Mesendoderm (in vitro differentiated cells): Measurements from ENCODE around the gene SPATA17.

ENCODE experiments used
- DNase-seq: peaks from one replicate; pipeline ENCODE4 v3.0.0; 2013
- H2AK5ac ChIP-seq: 2 replicates; pipeline ENCODE4 v1.6.1; 2013; ENCODE audit warnings: low read length, inconsistent platforms
- H2BK120ac ChIP-seq: 2 replicates; pipeline ENCODE4 v1.6.1; 2013; ENCODE audit warnings: low read depth, mild to moderate bottlenecking, low read length, moderate library complexity, mixed read lengths
- H2BK15ac ChIP-seq: replicated peaks from 2 replicates; pipeline ENCODE4 v1.6.1; 2013; ENCODE audit warnings: low read depth, mild to moderate bottlenecking, moderate library complexity
- H2BK5ac ChIP-seq: 2 replicates; pipeline ENCODE4 v1.6.1; 2013; ENCODE audit warnings: low read length, inconsistent platforms
- H3K18ac ChIP-seq: 2 replicates; pipeline ENCODE4 v1.6.1; 2013; ENCODE audit warnings: mild to moderate bottlenecking, low read length, mixed read lengths
- H3K23ac ChIP-seq: one replicate; pipeline ENCODE4 v1.6.1; 2013; ENCODE audit warnings: low read length
- H3K27ac ChIP-seq: 2 replicates; pipeline ENCODE4 v1.5.1; 2013; ENCODE audit warnings: low read depth, mild to moderate bottlenecking, inconsistent platforms, low read length, moderate library complexity
- H3K27me3 ChIP-seq: 2 replicates; pipeline ENCODE4 v1.6.1; 2013; ENCODE audit warnings: low read length, control low read depth, mild to moderate bottlenecking, inconsistent platforms; ENCODE audit not compliant: insufficient read depth, poor library complexity
- H3K36me3 ChIP-seq: 2 replicates; pipeline ENCODE4 v1.6.1; 2013; ENCODE audit warnings: low read length, inconsistent platforms; ENCODE audit not compliant: control insufficient read depth, insufficient read depth
- H3K4ac ChIP-seq: one replicate; pipeline ENCODE4 v1.6.1; 2013; ENCODE audit warnings: low read depth, mild to moderate bottlenecking, low read length, moderate library complexity
- H3K4me1 ChIP-seq: 2 replicates; pipeline ENCODE4 v1.6.1; 2013; ENCODE audit warnings: low read depth, low read length, inconsistent platforms; ENCODE audit not compliant: control insufficient read depth
- H3K4me2 ChIP-seq: 2 replicates; pipeline ENCODE4 v1.6.1; 2013; ENCODE audit warnings: low read length
- H3K4me3 ChIP-seq: 2 replicates; pipeline ENCODE4 v1.5.1; 2013; ENCODE audit warnings: mild to moderate bottlenecking, low read length
- H3K56ac ChIP-seq: one replicate; pipeline ENCODE4 v1.6.1; 2013; ENCODE audit warnings: low read length
- H3K79me1 ChIP-seq: 2 replicates; pipeline ENCODE4 v1.6.1; 2013; ENCODE audit warnings: low read length, inconsistent platforms
- H3K79me2 ChIP-seq: 2 replicates; pipeline ENCODE4 v1.6.1; 2013; ENCODE audit warnings: mild to moderate bottlenecking, low read length; ENCODE audit not compliant: control insufficient read depth, insufficient read depth
- H3K9ac ChIP-seq: 2 replicates; pipeline ENCODE4 v1.6.1; 2013; ENCODE audit warnings: low read length, inconsistent platforms
- H4K5ac ChIP-seq: one replicate; pipeline ENCODE4 v1.6.1; 2013; ENCODE audit warnings: low read length
- H4K8ac ChIP-seq: one replicate; pipeline ENCODE4 v1.6.1; 2013; ENCODE audit warnings: low read depth, mild to moderate bottlenecking, control low read depth, low read length, moderate library complexity
- WGBS: extraction: QIAGEN DNeasy Blood & Tissue Kit; methylation state at CpG from one replicate; pipeline ENCODE4 v1.1.7; 2013; ENCODE audit warnings: low lambda C conversion rate, missing lambda C conversion rate; ENCODE audit not compliant: insufficient coverage; ENCODE audit errors: extremely low coverage; 5-methylcytosine and 5-hydroxymethylcytosine counted together

The SPATA17 gene

GRCh38 chr1:217599154-217599553 is 32.0 kb upstream of the SPATA17 start:
- H3K79me2 ChIP-seq: no peaks in the 10 kb centered on the region
- H3K36me3 ChIP-seq: no peaks in the 10 kb centered on the region
- H2AK5ac ChIP-seq: no peak overlapping the region
- no peaks in the 10 kb centered on the region for H3K4me1 ChIP-seq
- no peak overlapping the region for H2BK15ac ChIP-seq
- no peak overlapping the region for H3K4ac ChIP-seq
- H4K8ac ChIP-seq: no peak overlapping the region
- H3K9ac ChIP-seq: no peak overlapping the region
- no peak overlapping the region for H3K23ac ChIP-seq
- WGBS: no CpG with 5 or more reads among the region's 2 CpGs
- no peak overlapping the region for H3K56ac ChIP-seq
- no peak overlapping the region for H4K5ac ChIP-seq
- no peak overlapping the region for H3K4me3 ChIP-seq
- no peak for DNase-seq
- H3K27me3 ChIP-seq: no peaks in the 10 kb centered on the region
- H2BK120ac ChIP-seq: no peak overlapping the region
- H3K27ac ChIP-seq: no peak overlapping the region
- no peak overlapping the region for H3K18ac ChIP-seq
- no peaks in the 10 kb centered on the region for H3K79me1 ChIP-seq
- no peak overlapping the region for H3K4me2 ChIP-seq
- H2BK5ac ChIP-seq: no peak overlapping the region

- H2AK5ac ChIP-seq: no peak overlapping the region
- no peak overlapping the region for H3K27ac ChIP-seq
- H4K5ac ChIP-seq: no peak overlapping the region
- no peaks in the 10 kb centered on the region for H3K79me1 ChIP-seq
- no peaks in the 10 kb centered on the region for H3K79me2 ChIP-seq
- H3K4me2 ChIP-seq: no peak overlapping the region
- no peak overlapping the region for H4K8ac ChIP-seq
- no peak overlapping the region for H3K23ac ChIP-seq
- no peak overlapping the region for H3K56ac ChIP-seq
- no peak overlapping the region for H2BK15ac ChIP-seq
- no peak overlapping the region for H2BK120ac ChIP-seq
- H2BK5ac ChIP-seq: no peak overlapping the region
- H3K36me3 ChIP-seq: no peaks in the 10 kb centered on the region
- no peaks in the 10 kb centered on the region for H3K27me3 ChIP-seq
- H3K4ac ChIP-seq: no peak overlapping the region
- H3K9ac ChIP-seq: no peak overlapping the region
- DNase-seq: no peak
- H3K4me3 ChIP-seq: no peak overlapping the region
- H3K18ac ChIP-seq: no peak overlapping the region
- no peaks in the 10 kb centered on the region for H3K4me1 ChIP-seq
Observed at GRCh38 chr1:217602380-217602779, 28.8 kb upstream of the SPATA17 start.

DNA sequence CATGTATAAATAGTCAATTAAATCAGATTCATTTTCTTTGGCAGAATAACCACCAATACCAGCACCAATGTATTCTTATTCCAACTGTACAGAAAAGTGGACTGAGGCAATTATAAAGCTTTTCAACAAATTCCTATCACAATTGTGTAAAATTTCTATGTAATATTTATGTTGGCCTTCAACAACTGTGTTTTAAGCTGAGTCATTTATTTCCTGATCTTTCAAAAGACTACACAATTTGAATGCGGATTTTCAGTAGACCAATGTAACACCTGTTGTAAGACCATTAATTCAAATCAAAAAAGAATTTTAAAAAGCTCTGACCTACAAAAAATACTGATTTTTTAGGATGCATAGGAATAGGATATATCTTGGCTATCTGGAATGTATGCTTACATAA is 25.8 kb upstream of the SPATA17 start:
- Histone ChIP-seq H3K36me3 (no peaks in the 10 kb centered on the region), H3K27me3 (no peaks in the 10 kb centered on the region), H4K5ac (no peak overlapping the region), H3K4me1 (no peaks in the 10 kb centered on the region), H2BK5ac (no peak overlapping the region), H3K18ac (no peak overlapping the region), H2BK120ac (no peak overlapping the region), H2AK5ac (no peak overlapping the region), H4K8ac (no peak overlapping the region), H3K4me3 (no peak overlapping the region), H3K79me1 (no peaks in the 10 kb centered on the region), H3K27ac (no peak overlapping the region), H3K56ac (no peak overlapping the region), H3K4ac (no peak overlapping the region), H3K79me2 (no peaks in the 10 kb centered on the region), H2BK15ac (no peak overlapping the region), H3K9ac (no peak overlapping the region), H3K23ac (no peak overlapping the region), H3K4me2 (no peak overlapping the region)
- WGBS: no CpG with 5 or more reads among the region's 1 CpG
- no peak for DNase-seq

DNA sequence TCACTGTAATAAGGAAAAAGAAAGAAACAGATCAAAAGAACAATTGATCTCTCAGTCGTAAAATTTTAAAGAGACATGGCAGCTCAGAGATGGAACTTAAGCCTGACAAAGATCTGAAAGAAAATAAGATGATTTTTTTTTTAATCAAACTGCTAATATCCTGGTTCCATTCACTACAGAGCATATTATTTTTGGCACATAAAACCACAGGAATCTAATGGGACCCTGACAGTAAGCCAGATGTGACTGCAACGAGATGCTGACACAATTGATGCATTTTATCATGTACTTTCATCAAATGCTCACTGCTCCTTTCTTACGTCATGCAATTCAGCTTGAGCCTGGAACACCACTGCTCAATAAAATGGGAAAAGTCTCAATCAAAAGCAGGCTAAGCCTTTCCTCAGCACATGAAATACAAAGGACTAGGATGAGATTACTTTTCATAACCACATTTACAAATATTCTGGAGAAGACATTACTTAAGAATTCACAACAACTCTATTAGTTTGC is 16.9 kb upstream of the SPATA17 start:
- H3K56ac ChIP-seq: no peak overlapping the region
- H3K4me2 ChIP-seq: no peak overlapping the region
- no peak overlapping the region for H2BK5ac ChIP-seq
- no peak overlapping the region for H3K4me3 ChIP-seq
- no peak overlapping the region for H2BK120ac ChIP-seq
- no peaks in the 10 kb centered on the region for H3K79me2 ChIP-seq
- H3K23ac ChIP-seq: no peak overlapping the region
- H3K9ac ChIP-seq: no peak overlapping the region
- no peaks in the 10 kb centered on the region for H3K4me1 ChIP-seq
- no peak overlapping the region for H3K18ac ChIP-seq
- WGBS: no CpG with 5 or more reads among the region's 3 CpGs
- H3K27ac ChIP-seq: no peak overlapping the region
- no peak overlapping the region for H3K4ac ChIP-seq
- H2AK5ac ChIP-seq: no peak overlapping the region
- H3K79me1 ChIP-seq: peaks cover 2% of the 10 kb centered on the region
- H2BK15ac ChIP-seq: no peak overlapping the region
- no peaks in the 10 kb centered on the region for H3K36me3 ChIP-seq
- no peak overlapping the region for H4K5ac ChIP-seq
- H3K27me3 ChIP-seq: no peaks in the 10 kb centered on the region
- DNase-seq: no peak
- H4K8ac ChIP-seq: no peak overlapping the region

GRCh38 chr1:217617126-217617525 is 14.0 kb upstream of the SPATA17 start:
- no peak overlapping the region for H3K4me2 ChIP-seq
- H3K9ac ChIP-seq: no peak overlapping the region
- H4K8ac ChIP-seq: no peak overlapping the region
- no peak overlapping the region for H3K4me3 ChIP-seq
- no peak overlapping the region for H2BK5ac ChIP-seq
- H4K5ac ChIP-seq: no peak overlapping the region
- no peak overlapping the region for H2BK120ac ChIP-seq
- H2BK15ac ChIP-seq: no peak overlapping the region
- H3K27ac ChIP-seq: no peak overlapping the region
- no peak for DNase-seq
- no peaks in the 10 kb centered on the region for H3K4me1 ChIP-seq
- no peak overlapping the region for H2AK5ac ChIP-seq
- H3K79me2 ChIP-seq: peaks cover 3% of the 10 kb centered on the region
- H3K18ac ChIP-seq: no peak overlapping the region
- H3K23ac ChIP-seq: no peak overlapping the region
- no peak overlapping the region for H3K56ac ChIP-seq
- peaks cover 1% of the 10 kb centered on the region for H3K36me3 ChIP-seq
- no CpG with 5 or more reads among the region's 1 CpG for WGBS
- no peaks in the 10 kb centered on the region for H3K27me3 ChIP-seq
- H3K4ac ChIP-seq: no peak overlapping the region
- H3K79me1 ChIP-seq: peaks cover 2% of the 10 kb centered on the region

GRCh38 chr1:217620814-217621213 is 10.3 kb upstream of the SPATA17 start:
- Histone ChIP-seq H3K36me3 (peaks cover 1% of the 10 kb centered on the region), H3K4me1 (no peaks in the 10 kb centered on the region), H2BK5ac (no peak overlapping the region), H3K27ac (no peak overlapping the region), H2AK5ac (no peak overlapping the region), H4K5ac (no peak overlapping the region), H2BK15ac (no peak overlapping the region), H3K18ac (no peak overlapping the region), H3K4me3 (no peak overlapping the region), H3K79me1 (peaks cover 2% of the 10 kb centered on the region), H3K9ac (no peak overlapping the region), H3K79me2 (peaks cover 4% of the 10 kb centered on the region), H3K56ac (no peak overlapping the region), H3K27me3 (no peaks in the 10 kb centered on the region), H4K8ac (no peak overlapping the region), H3K23ac (no peak overlapping the region), H2BK120ac (no peak overlapping the region), H3K4ac (no peak overlapping the region), H3K4me2 (no peak overlapping the region)
- no peak for DNase-seq
- WGBS: no CpG with 5 or more reads among the region's 4 CpGs
